ENCODE measurements around the gene TMEM87A.

GRCh38 chr15:42210696-42211095, 62.5 kb downstream of the TMEM87A start:
- TF ChIP-seq EZH2 (IDR thresholded peaks at IDR 0.05; ENCODE audit: low read depth, unreplicated experiment) (no peak), POLR2AphosphoS5 (IDR thresholded peaks at IDR 0.05; ENCODE audit: low read depth) (no peak), CTCF (conservative IDR thresholded peaks at IDR 0.05; ENCODE audit: low read depth in 2 of 2) (no peak), EZH2phosphoT487 (IDR thresholded peaks at IDR 0.05; ENCODE audit: unreplicated experiment) (no peak), ETS1 (IDR thresholded peaks at IDR 0.05) (no peak)
